OCI-M2 (cell line): ENCODE measurements around the gene NPFF.
"Not testable (repeated sequence)": the region's sequence is repeated elsewhere in the genome, so short reads cannot be mapped to it uniquely, and the experiment has no call there.

ENCODE experiments used
- DNase-seq: peaks from one replicate; lab custom pipeline; 2025; ENCODE audit not compliant: unreplicated experiment; lab: John Stamatoyannopoulos, UW

NPFF gene

DNA sequence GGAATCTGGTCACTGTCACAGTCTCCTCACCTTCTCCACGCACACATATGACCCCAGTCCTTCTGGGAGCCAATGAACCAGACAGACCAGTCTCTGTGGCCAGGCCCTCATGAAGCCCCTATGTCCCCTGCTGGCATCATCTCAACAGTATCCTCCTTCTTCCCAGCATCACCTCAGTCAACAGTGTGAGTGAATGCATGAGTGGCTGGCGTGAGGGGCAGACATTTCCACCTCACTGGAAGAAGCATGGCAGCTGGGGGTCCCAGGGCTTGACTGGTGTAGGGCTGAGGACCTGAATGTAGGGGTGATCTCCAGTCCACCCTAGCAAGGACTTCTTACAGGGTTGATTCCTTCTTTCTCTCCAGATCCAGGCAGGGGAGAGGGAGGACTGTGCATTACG lies 9.8 kb downstream of the NPFF start:
- DNase-seq: no peak

- DNase-seq: no peak
These were observed 10.6 kb downstream of the NPFF start for GRCh38 chr12:53496752-53497032.

GRCh38 chr12:53495903-53496751 lies 11.2 kb downstream of the NPFF start:
- no peak for DNase-seq

GRCh38 chr12:53493610-53494391 lies 13.5 kb downstream of the NPFF start:
- peak; percentile 29 for DNase-seq

DNA sequence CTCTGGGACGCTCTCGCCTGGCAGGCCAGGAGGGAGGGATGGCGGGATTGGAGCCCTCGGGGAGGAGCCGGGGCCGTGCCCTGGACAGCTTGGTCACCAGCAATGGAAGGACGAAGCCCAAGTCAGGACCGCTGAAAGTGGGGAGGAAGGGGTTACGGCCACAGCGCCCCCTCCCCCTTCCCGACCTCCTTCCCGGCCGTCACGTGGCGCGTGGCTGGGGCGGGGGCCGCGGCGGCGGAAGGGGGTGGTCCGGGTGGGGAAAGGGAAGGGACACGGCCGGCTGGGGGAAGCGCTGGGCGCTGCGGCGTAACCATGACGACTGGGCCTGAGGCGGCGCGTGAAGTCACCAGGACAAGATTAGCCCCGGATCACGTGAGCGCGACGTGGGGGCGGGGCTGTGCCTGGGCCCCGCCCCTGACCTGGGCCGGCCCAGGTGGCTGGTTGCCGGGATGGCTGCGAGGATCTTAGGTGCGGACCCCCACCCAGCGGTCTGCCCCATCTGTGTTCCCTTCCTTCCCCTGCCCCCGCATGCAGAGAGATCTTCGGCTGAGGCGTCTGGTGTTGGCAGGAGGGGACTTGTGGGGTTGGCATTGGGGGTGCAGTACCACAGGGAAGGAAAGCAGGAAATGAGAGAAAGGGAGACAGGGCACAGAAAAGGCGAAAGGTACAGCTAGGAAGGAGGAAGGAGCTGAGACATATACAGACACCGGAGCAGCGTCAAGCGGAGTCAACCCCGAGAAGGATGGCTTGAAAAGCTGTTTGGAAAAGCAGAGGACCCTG lies 14.3 kb downstream of the NPFF start:
- peak; percentile 79 for DNase-seq

DNA sequence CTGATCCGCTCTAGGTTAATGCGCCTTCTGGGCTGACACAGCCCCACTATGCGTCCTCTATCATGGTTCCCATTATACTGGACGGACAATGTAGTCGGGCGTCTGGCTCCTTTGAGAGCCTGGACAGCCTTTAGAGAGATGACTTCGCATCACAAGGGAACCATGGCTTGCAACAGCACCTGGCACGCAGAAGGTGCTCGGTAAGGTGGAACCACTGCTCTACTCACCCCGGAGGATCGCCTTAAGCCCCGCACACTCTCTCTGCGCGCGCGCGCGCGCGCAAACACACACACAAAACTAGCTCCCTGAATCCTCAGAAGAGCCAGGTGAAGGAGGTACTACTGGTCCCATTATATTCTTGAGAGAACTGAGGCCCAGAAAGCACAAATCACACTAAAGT lies 15.1 kb downstream of the NPFF start:
- no peak for DNase-seq

DNA sequence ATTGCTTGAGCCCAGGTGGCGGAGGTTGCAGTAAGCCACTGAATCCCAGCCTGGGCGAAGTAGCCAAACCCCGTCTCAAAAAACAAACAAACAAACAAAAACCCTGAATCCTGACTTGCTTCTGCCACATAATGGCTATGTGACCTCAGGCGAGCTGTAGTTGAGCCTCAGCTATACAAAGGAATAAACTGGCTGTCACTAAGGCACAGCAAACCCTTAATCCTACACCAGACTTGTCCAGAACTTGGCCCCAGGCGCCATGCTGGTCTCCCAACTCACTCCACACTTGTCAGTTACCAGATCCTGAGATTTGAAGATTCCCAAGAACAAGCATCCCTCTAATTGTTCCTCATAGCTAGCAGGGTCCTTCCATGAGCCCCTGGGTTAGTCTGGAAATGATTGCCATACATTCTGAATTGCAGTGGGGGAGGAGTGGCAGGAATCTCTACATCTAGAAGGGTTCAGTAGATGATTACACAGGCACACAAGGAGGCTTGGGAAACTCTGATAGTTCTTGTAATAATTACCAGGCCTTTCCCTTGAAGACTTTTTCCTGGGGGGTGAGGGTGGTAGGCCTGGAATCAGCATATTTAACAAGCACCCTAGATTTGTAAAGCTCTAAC lies 17.9 kb downstream of the NPFF start:
- DNase-seq: no peak

DNA sequence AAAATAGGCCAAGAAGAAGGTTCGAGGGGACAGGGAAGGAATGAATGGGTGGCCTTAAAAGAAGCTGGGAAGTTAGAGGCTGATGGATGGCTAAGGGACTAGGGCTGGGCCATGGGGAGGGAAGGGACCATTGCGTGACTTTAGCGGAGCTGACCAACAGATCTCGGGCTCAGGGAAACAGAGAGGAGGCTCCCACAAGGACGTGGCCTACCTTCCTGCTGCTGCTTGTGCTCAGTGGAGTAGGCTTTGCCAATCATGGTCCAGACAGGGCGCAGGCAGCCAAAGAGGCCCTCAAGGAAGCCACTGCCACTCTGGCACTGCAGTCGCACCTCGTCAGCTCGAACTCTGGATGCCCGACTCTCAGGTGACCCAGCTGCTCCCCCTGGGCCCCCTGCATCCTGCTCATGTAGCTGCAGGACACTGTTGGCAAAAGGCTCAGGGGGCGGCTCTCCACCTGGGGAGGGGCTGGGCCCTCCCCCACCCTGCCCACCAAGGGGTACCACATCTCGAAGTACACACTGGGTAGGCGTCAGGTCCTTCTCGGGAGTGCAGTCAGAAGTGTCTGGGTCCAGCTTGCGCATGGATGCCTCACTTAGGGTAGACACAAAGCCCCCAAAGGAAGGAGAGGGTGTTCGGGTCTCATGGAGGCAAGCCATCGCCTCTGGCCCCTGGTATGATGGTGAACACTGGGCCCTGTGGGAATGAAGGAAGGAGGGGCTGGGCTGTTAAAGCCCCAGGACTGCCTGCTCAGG lies 20.4 kb downstream of the NPFF start:
- DNase-seq: no peak

DNA sequence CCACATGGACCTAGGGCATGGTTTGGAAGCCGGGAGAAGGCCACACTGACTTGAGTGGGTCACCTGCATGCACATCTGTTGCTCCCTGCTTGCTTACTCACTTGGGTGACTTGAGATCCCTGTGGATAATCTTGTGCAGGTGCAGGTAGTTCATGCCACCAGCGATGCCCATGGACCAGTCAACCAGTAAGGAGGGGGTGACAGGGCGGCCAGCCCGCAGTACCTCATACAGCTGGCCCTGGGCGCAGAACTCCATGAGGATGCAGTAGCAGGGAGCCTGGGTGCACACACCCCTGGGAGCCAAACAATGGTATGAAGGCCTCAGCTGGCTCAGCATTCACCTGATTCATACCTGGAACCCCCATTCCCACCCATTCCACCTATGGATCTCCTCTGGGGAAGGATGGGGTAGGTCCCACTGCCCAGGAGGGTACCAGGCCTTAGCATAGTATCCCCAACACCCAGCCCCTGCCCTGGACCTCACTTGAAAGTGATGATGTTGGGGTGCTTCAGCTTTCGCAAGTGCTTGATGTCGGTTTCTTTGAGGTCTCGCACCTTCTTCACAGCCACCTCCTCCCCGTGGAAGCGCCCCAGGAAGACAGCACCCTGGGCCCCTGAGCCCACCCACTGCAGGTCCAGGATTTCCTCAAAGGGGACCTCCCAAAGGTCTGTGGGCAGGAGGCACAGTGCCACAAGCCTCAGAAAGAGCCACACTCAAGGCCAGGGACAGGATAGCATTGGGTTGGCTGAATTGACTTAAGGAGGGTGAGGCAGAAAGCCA lies 21.1 kb downstream of the NPFF start:
- DNase-seq: no peak

DNA sequence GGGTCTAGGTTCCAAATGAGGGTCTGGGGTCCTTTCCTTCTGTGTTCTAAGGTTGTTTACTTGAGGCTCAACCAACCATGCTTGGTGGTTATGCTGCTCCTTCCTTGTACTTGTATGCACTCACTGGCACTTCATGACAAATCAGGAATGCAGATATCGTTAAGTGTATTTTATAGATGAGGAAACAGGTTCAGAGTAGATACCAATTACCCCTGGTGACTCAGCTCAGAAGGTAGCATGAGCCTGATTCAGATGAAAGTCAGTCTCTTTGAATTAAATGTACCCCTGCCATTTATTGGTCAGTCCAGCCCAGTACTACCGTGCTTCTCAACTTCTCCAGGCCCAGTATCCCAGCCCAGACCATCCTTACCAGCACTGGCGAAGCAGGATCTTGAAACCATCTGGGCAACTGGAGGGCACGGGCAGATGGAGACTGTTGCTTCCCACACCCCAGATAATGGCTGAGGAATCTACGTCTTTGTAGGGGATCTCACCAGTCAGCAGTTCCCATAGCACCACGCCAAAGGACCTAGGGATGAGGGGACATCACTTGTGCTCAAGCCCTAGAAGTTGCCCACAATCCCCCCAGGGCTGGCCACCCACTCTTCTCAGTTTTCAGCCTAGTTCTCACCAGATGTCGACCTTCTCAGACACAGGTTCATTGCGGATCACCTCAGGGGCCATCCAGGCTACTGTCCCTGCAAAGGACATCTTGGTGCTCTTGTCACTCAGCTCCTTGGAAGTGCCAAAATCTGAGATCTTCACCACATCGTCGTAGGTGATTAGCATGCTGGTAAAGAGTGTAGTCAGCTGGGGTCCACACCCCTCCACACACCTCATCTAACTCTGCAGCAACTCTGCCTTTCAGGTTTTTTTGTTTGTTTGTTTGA lies 22.4 kb downstream of the NPFF start:
- DNase-seq: no peak

- DNase-seq: no peak
These were observed 23.3 kb downstream of the NPFF start for GRCh38 chr12:53483979-53484377.

GRCh38 chr12:53483225-53483978 lies 23.9 kb downstream of the NPFF start:
- no peak for DNase-seq

GRCh38 chr12:53482626-53483168 lies 24.6 kb downstream of the NPFF start:
- no peak for DNase-seq

DNA sequence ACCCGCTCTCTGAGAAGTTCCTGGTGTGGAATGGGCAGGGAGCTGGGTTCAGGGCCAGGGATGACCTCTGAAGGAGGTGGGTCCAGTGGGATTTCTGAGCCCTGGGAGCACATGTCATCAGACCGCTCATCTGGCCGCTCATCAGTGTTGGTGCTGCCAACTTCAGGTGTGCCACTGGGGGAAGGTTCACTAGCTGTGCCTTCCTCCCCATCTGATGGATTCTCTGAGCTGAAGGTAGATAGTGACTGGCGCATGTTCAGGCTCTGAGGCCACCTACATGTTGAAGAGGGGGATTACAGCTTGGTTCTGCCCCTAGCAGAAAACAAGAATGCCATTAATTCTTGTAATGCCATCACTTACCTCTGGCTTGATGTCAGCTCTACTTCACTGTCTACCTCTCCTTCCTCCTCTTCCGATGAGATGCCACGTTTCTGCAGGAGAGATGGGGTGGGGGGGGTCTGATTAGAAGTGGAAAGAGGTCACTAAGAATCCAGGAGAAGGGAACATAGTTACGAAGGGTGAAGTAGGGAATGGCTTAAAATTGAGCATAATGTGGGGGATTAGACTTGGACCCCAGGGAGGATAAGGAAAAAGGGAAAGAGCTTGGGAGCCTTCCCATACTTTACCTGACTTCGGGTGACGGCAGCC lies 25.2 kb downstream of the NPFF start:
- no peak for DNase-seq

- DNase-seq: not testable (repeated sequence)
These were observed 25.8 kb downstream of the NPFF start for GRCh38 chr12:53481458-53481857.

- no peak for DNase-seq
These were observed 26.5 kb downstream of the NPFF start for GRCh38 chr12:53480491-53481442.
